ENCODE measurements around the gene BCL7C. TPM values are rescaled to one million over a fixed set of nuclear protein-coding genes. Genes with fewer than 3 reads are reported as not detected.

The BCL7C gene
- total and polyA plus RNA-seq, 2 of the 13 experiments (the other 11 are each of a cell fraction or from before 2014, with no cell fraction given), result 17.7 to 33.8 TPM

DNA sequence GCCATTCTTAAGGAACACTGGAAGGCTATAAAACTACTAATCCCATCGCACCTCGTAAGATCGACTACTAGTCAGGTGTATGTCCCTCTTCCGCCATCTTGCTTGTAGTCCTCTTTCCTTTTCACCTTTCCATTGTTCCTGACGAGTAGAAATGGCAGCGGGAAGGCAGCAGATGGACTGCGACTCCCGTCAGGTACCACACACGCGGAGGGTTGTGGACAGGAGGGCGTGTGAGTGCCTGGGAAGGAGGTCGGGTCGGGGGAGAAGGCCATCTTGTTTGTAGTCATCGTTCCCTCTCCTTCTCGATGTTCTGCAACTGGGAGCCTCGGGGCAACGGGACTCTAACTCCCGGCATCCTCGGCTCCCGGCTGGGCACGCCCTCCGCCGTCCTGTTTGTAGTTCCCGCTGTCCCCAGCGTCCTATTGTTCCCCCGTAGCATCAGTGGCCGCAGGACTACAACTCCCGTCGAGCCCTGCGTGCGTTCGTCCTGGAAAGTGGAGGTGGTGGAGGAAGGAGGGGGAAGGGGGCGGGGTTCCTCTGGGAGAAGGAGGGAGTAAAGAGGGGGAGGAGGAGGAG lies 29.2 kb upstream of the BCL7C start (continued):
- TF ChIP-seq TAF15 (IDR thresholded peaks at IDR 0.05; ENCODE audit: low read depth, low read length, poor library complexity, severe bottlenecking) (no peak), RFXAP (CRISPR knock-in tag; IDR thresholded peaks at IDR 0.05; ENCODE audit: borderline replicate concordance) (0 out of 2 replicates have a peak, but pooled peaks have one; percentile 81), SNAPC2 (CRISPR knock-in tag; IDR thresholded peaks at IDR 0.05) (no peak; the same call in 1 of the 2 replicates), ZMYM4 (CRISPR knock-in tag; IDR thresholded peaks at IDR 0.05) (no peak), ZNF773 (CRISPR knock-in tag; IDR thresholded peaks at IDR 0.05; ENCODE audit: borderline replicate concordance) (no peak), IRX3 (CRISPR knock-in tag; IDR thresholded peaks at IDR 0.05; ENCODE audit: borderline replicate concordance, low read depth) (peak; percentile 69; the same call in 1 of the 2 replicates), MAZ (IDR thresholded peaks at IDR 0.05; ENCODE audit: borderline replicate concordance, low read depth, low read length) (peak; percentile 97), MAZ (CRISPR knock-in tag; IDR thresholded peaks at IDR 0.05; ENCODE audit: low read depth) (peak; percentile 80; the same call in 1 of the 2 replicates), ZFY (CRISPR knock-in tag; IDR thresholded peaks at IDR 0.05) (peak; percentile 60), HNF4G (IDR thresholded peaks at IDR 0.05; ENCODE audit: borderline replicate concordance, low read depth, low read length) (no peak), HNF4G (CRISPR knock-in tag; IDR thresholded peaks at IDR 0.05; ENCODE audit: borderline replicate concordance, low read depth) (no peak), MBNL3 (CRISPR knock-in tag; conservative IDR thresholded peaks at IDR 0.05) (no peak; the same call in 1 of the 2 replicates)
- TF ChIP-seq, protein P1, sequence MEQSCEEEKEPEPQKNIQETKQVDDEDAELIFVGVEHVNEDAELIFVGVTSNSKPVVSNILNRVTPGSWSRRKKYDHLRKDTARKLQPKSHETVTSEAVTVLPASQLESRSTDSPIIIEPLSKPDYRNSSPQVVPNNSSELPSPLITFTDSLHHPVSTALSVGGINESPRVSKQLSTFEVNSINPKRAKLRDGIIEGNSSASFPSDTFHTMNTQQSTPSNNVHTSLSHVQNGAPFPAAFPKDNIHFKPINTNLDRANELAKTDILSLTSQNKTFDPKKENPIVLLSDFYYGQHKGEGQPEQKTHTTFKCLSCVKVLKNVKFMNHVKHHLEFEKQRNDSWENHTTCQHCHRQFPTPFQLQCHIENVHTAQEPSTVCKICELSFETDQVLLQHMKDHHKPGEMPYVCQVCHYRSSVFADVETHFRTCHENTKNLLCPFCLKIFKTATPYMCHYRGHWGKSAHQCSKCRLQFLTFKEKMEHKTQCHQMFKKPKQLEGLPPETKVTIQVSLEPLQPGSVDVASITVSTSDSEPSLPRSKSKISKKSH (CRISPR knock-in tag; IDR thresholded peaks at IDR 0.05; ENCODE audit: borderline replicate concordance), result peak; percentile 77; the same call in 1 of the 2 replicates
- TF ChIP-seq, protein P2, sequence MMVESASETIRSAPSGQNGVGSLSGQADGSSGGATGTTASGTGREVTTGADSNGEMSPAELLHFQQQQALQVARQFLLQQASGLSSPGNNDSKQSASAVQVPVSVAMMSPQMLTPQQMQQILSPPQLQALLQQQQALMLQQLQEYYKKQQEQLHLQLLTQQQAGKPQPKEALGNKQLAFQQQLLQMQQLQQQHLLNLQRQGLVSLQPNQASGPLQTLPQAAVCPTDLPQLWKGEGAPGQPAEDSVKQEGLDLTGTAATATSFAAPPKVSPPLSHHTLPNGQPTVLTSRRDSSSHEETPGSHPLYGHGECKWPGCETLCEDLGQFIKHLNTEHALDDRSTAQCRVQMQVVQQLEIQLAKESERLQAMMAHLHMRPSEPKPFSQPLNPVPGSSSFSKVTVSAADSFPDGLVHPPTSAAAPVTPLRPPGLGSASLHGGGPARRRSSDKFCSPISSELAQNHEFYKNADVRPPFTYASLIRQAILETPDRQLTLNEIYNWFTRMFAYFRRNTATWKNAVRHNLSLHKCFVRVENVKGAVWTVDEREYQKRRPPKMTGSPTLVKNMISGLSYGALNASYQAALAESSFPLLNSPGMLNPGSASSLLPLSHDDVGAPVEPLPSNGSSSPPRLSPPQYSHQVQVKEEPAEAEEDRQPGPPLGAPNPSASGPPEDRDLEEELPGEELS (CRISPR knock-in tag; IDR thresholded peaks at IDR 0.05), result peak; percentile 24; the same call in 1 of the 2 replicates
- TF ChIP-seq, protein P3, sequence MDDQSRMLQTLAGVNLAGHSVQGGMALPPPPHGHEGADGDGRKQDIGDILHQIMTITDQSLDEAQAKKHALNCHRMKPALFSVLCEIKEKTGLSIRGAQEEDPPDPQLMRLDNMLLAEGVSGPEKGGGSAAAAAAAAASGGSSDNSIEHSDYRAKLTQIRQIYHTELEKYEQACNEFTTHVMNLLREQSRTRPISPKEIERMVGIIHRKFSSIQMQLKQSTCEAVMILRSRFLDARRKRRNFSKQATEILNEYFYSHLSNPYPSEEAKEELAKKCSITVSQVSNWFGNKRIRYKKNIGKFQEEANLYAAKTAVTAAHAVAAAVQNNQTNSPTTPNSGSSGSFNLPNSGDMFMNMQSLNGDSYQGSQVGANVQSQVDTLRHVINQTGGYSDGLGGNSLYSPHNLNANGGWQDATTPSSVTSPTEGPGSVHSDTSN (CRISPR knock-in tag; IDR thresholded peaks at IDR 0.05; ENCODE audit: borderline replicate concordance), result no peak
- TF ChIP-seq, protein P4, sequence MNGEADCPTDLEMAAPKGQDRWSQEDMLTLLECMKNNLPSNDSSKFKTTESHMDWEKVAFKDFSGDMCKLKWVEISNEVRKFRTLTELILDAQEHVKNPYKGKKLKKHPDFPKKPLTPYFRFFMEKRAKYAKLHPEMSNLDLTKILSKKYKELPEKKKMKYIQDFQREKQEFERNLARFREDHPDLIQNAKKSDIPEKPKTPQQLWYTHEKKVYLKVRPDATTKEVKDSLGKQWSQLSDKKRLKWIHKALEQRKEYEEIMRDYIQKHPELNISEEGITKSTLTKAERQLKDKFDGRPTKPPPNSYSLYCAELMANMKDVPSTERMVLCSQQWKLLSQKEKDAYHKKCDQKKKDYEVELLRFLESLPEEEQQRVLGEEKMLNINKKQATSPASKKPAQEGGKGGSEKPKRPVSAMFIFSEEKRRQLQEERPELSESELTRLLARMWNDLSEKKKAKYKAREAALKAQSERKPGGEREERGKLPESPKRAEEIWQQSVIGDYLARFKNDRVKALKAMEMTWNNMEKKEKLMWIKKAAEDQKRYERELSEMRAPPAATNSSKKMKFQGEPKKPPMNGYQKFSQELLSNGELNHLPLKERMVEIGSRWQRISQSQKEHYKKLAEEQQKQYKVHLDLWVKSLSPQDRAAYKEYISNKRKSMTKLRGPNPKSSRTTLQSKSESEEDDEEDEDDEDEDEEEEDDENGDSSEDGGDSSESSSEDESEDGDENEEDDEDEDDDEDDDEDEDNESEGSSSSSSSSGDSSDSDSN (CRISPR knock-in tag; IDR thresholded peaks at IDR 0.05), result peak; percentile 42; the same call in 1 of the 2 replicates
- TF ChIP-seq, protein P5, sequence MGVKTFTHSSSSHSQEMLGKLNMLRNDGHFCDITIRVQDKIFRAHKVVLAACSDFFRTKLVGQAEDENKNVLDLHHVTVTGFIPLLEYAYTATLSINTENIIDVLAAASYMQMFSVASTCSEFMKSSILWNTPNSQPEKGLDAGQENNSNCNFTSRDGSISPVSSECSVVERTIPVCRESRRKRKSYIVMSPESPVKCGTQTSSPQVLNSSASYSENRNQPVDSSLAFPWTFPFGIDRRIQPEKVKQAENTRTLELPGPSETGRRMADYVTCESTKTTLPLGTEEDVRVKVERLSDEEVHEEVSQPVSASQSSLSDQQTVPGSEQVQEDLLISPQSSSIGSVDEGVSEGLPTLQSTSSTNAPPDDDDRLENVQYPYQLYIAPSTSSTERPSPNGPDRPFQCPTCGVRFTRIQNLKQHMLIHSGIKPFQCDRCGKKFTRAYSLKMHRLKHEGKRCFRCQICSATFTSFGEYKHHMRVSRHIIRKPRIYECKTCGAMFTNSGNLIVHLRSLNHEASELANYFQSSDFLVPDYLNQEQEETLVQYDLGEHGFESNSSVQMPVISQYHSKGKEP (CRISPR knock-in tag; IDR thresholded peaks at IDR 0.05), result peak; percentile 72; the same call in 1 of the 2 replicates
- TF ChIP-seq, protein P6, sequence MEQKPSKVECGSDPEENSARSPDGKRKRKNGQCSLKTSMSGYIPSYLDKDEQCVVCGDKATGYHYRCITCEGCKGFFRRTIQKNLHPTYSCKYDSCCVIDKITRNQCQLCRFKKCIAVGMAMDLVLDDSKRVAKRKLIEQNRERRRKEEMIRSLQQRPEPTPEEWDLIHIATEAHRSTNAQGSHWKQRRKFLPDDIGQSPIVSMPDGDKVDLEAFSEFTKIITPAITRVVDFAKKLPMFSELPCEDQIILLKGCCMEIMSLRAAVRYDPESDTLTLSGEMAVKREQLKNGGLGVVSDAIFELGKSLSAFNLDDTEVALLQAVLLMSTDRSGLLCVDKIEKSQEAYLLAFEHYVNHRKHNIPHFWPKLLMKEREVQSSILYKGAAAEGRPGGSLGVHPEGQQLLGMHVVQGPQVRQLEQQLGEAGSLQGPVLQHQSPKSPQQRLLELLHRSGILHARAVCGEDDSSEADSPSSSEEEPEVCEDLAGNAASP (CRISPR knock-in tag; IDR thresholded peaks at IDR 0.05; ENCODE audit: borderline replicate concordance), result no peak

Data from HepG2 (cell line).